ENCODE results near the gene CRIM1.

CRIM1 gene

GRCh38 chr2:36416370-36417165 lies 61.0 kb downstream of the CRIM1 start:
- no peak for DNase-seq
- H3K27ac ChIP-seq, result no peak overlapping the region

GRCh38 chr2:36420569-36421181 lies 65.1 kb downstream of the CRIM1 start:
- Histone ChIP-seq H3K27ac (no peak overlapping the region), H3K36me3 (replicated peaks) (peaks cover 2% of the 10 kb centered on the region), H3K27me3 (replicated peaks) (no peaks in the 10 kb centered on the region), H3K4me3 (ENCODE audit: low read depth, low read length) (no peak overlapping the region)
- in situ Hi-C loops (cut with HindIII; ENCODE audit: low pct_ligation_motif_present, low sequenced_read_pairs), result no loop called here
- TF ChIP-seq CTCF (IDR thresholded peaks at IDR 0.05; ENCODE audit: low read depth, low read length, missing control alignments), result no peak
- DNase-seq, result no peak

More at GRCh38 chr2:36416370-36417165, 61.0 kb downstream of the CRIM1 start:
- H3K27me3 ChIP-seq (replicated peaks), result no peaks in the 10 kb centered on the region
- no peak for TF ChIP-seq CTCF (IDR thresholded peaks at IDR 0.05; ENCODE audit: low read depth, low read length, missing control alignments)
- no peaks in the 10 kb centered on the region for H3K36me3 ChIP-seq (replicated peaks)
- in situ Hi-C loops (cut with HindIII; ENCODE audit: low pct_ligation_motif_present, low sequenced_read_pairs), result no loop called here
- H3K4me3 ChIP-seq (ENCODE audit: low read depth, low read length), result no peak overlapping the region

GRCh38 chr2:36421379-36421778 lies 65.8 kb downstream of the CRIM1 start:
- no peak for DNase-seq
- Histone ChIP-seq H3K36me3 (replicated peaks) (peaks cover 3% of the 10 kb centered on the region), H3K4me3 (ENCODE audit: low read depth, low read length) (no peak overlapping the region), H3K27ac (no peak overlapping the region), H3K27me3 (replicated peaks) (no peaks in the 10 kb centered on the region)
- TF ChIP-seq CTCF (IDR thresholded peaks at IDR 0.05; ENCODE audit: low read depth, low read length, missing control alignments), result no peak
- in situ Hi-C loops (cut with HindIII; ENCODE audit: low pct_ligation_motif_present, low sequenced_read_pairs), result no loop called here

GRCh38 chr2:36423172-36423571 lies 67.6 kb downstream of the CRIM1 start:
- no peak for DNase-seq
- TF ChIP-seq CTCF (IDR thresholded peaks at IDR 0.05; ENCODE audit: low read depth, low read length, missing control alignments), result no peak
- in situ Hi-C loops (cut with HindIII; ENCODE audit: low pct_ligation_motif_present, low sequenced_read_pairs), result no loop called here
- Histone ChIP-seq H3K27ac (no peak overlapping the region), H3K36me3 (replicated peaks) (peaks cover 3% of the 10 kb centered on the region), H3K27me3 (replicated peaks) (no peaks in the 10 kb centered on the region), H3K4me3 (ENCODE audit: low read depth, low read length) (no peak overlapping the region)

- H3K27me3 ChIP-seq (replicated peaks), result no peaks in the 10 kb centered on the region
- no peak for DNase-seq
- TF ChIP-seq CTCF (IDR thresholded peaks at IDR 0.05; ENCODE audit: low read depth, low read length, missing control alignments), result no peak
- H3K36me3 ChIP-seq (replicated peaks), result peaks cover 3% of the 10 kb centered on the region
- in situ Hi-C loops (cut with HindIII; ENCODE audit: low pct_ligation_motif_present, low sequenced_read_pairs), result no loop called here
- H3K27ac ChIP-seq, result no peak overlapping the region
- no peak overlapping the region for H3K4me3 ChIP-seq (ENCODE audit: low read depth, low read length)
Observed at GRCh38 chr2:36423619-36424120, 68.1 kb downstream of the CRIM1 start.
